ENCODE results near the gene SIAE. TPM values are rescaled to one million over a fixed set of nuclear protein-coding genes. Genes with fewer than 3 reads are reported as not detected.

Gene SIAE
- total and polyA plus RNA-seq, 2 of the 8 experiments (the other 6 are each of a cell fraction or from before 2014, with no cell fraction given): 2.3 to 3.7 TPM

- Histone ChIP-seq H2AK5ac (ENCODE audit: low read depth, low read length) (no peak overlapping the region; the same call in 1 of the 2 replicates), H3K79me1 (ENCODE audit: low read depth, low read length) (no peaks in the 10 kb centered on the region; the same call in 1 of the 2 replicates), H3K23me2 (ENCODE audit: low read depth, low read length) (peaks cover 7% of the 10 kb centered on the region; the same call in 1 of the 2 replicates), H3K9ac (replicated peaks in 1 of 4; ENCODE audit: extremely low read depth in 1 of 4, low read depth in 3 of 4, low read length in 3 of 4) (peak overlapping the region in 2 of 4 experiments; percentile 28 to 80; a peak in 2 of 7 replicates), H3K23ac (ENCODE audit: insufficient read length) (no peak overlapping the region), H3K14ac (ENCODE audit: insufficient read length) (no peak overlapping the region), H3K4me3 (ENCODE audit: extremely low read depth in 1 of 4, insufficient read depth in 2 of 4, low read depth in 3 of 4, low read length in 4 of 4) (peak overlapping the region; percentile 60 to 90 (median 78); a peak in 6 of 8 replicates), H4K5ac (ENCODE audit: insufficient read length, low read depth, low read length) (no peak overlapping the region), H3K36me3 (ENCODE audit: control insufficient read depth in 2 of 4, insufficient read depth in 4 of 4, low read length in 3 of 4) (no peaks in the 10 kb centered on the region; a peak in 1 of 8 replicates), H3K4ac (replicated peaks; ENCODE audit: insufficient read length, low read depth, low read length) (no peak overlapping the region), H4K8ac (ENCODE audit: extremely low read depth, insufficient read depth, low read length) (no peak overlapping the region), H3K4me1 (replicated peaks in 1 of 4; ENCODE audit: control insufficient read depth in 3 of 4, insufficient read depth in 4 of 4, low read length in 3 of 4) (no peaks in the 10 kb centered on the region; a peak in 1 of 7 replicates), H4K91ac (replicated peaks; ENCODE audit: insufficient read length, low read length) (no peak overlapping the region), H4K20me1 (replicated peaks in 1 of 2; ENCODE audit: control insufficient read depth in 1 of 2, insufficient read depth in 2 of 2, low read length in 2 of 2) (no peaks in the 10 kb centered on the region), H2AFZ (ENCODE audit: low read length) (peak overlapping the region; percentile 60; the same call in 1 of the 2 replicates), H3K18ac (ENCODE audit: extremely low read depth, low read length) (no peak overlapping the region), H2BK20ac (ENCODE audit: low read length) (no peak overlapping the region), H2BK120ac (replicated peaks; ENCODE audit: low read depth, low read length) (no peak overlapping the region), H2BK12ac (ENCODE audit: low read depth, low read length) (no peak overlapping the region), H3K4me2 (ENCODE audit: insufficient read depth in 1 of 2, low read depth in 2 of 2, low read length in 2 of 2) (peak overlapping the region; percentile 71 to 91), H3K79me2 (ENCODE audit: control insufficient read depth in 1 of 2, insufficient read depth in 2 of 2, low read length in 2 of 2) (no peaks in the 10 kb centered on the region), H3K9me3 (ENCODE audit: insufficient read depth in 2 of 2, low read depth in 1 of 2, low read length in 1 of 2) (no peaks in the 10 kb centered on the region), H3K27ac (ENCODE audit: low read depth, low read length) (no peak overlapping the region), H2BK5ac (ENCODE audit: low read depth, low read length) (no peak overlapping the region), H2BK15ac (ENCODE audit: low read length) (no peak overlapping the region), H3K56ac (replicated peaks; ENCODE audit: insufficient read length, low read depth, low read length) (no peak overlapping the region), H3K27me3 (replicated peaks in 1 of 4; ENCODE audit: control insufficient read depth in 3 of 4, extremely low read depth in 1 of 4, insufficient read depth in 3 of 4, low read length in 3 of 4) (peaks cover 0 to 15% (median 5%) of the 10 kb centered on the region in 4 experiments; a peak in 5 of 7 replicates)
- DNase-seq (ENCODE audit: low read depth in 1 of 2, low spot score in 2 of 2) (no peak), FAIRE-seq (no peak)
- 76% methylated on average over 5 of the region's 5 CpGs; no CpG with 5 or more reads in 1 of the 2 experiments for WGBS, 2 experiments (ENCODE audit: extremely low coverage in 1 of 2, insufficient coverage in 1 of 2, insufficient read length in 1 of 2, insufficient replicate concordance in 2 of 2, low coverage in 1 of 2, low lambda C conversion rate in 2 of 2, missing lambda C conversion rate in 1 of 2)
- POLR2A ChIA-PET (ENCODE audit: partially characterized antibody): interaction anchor here (1.0 to 1.7 kb wide), 4 partner anchors 11 to 126 kb away, joined by 3 to 5 read pairs (median 4); partner anchors contain the start of gene MSANTD2
- CTCF ChIA-PET (ENCODE audit: partially characterized antibody): interaction anchor here (0.9 to 3.2 kb wide), 8 partner anchors 11 to 163 kb away, joined by 3 to 20 read pairs (median 4); partner anchors contain the start of gene ESAM
- TF ChIP-seq SP2 (IDR thresholded peaks at IDR 0.05; ENCODE audit: low read length): no peak
- TF ChIP-seq GTF2F1 (IDR thresholded peaks at IDR 0.05; ENCODE audit: borderline replicate concordance, low read depth, low read length): no peak
- TF ChIP-seq FOSL1 (IDR thresholded peaks at IDR 0.05; ENCODE audit: insufficient read depth, low read depth, low read length): no peak
- no peak for TF ChIP-seq RNF2 (IDR thresholded peaks at IDR 0.05; ENCODE audit: borderline replicate concordance, low read depth, low read length, missing control alignments, poor library complexity, severe bottlenecking)
- no peak for TF ChIP-seq SIN3A (conservative IDR thresholded peaks at IDR 0.05 in 1 of 2, IDR thresholded peaks at IDR 0.05 in 1 of 2; ENCODE audit: low read depth in 1 of 2, low read length in 2 of 2)
- TF ChIP-seq EP300 (IDR thresholded peaks at IDR 0.05; ENCODE audit: borderline replicate concordance in 1 of 2, low read depth in 2 of 2, low read length in 2 of 2): no peak
- no peak for TF ChIP-seq YY1 (IDR thresholded peaks at IDR 0.05; ENCODE audit: low read depth, low read length)
- no peak for TF ChIP-seq KDM5A (IDR thresholded peaks at IDR 0.05; ENCODE audit: low read length)
- no peak for TF ChIP-seq CTCF (IDR thresholded peaks at IDR 0.05; ENCODE audit: control extremely low read depth in 1 of 3, insufficient read depth in 1 of 3, low read depth in 1 of 3, low read length in 3 of 3)
These were observed 1.0 kb upstream of the SIAE start for GRCh38 chr11:124674571-124674970.
